GM12891 (cell line): ENCODE data around the gene FHL5.

ENCODE experiments used
- PAX5 ChIP-seq: IDR thresholded peaks from 2 replicates; pipeline ENCODE4 v1.6.1; 2011; ENCODE audit warnings: low read length, moderate library complexity, mild to moderate bottlenecking; ENCODE audit not compliant: insufficient read depth, severe bottlenecking
- POLR2A ChIP-seq: IDR thresholded peaks from 2 replicates; pipeline ENCODE4 v1.6.1; 2011; ENCODE audit warnings: low read depth, low read length, control low read depth
- POLR2AphosphoS5 ChIP-seq: IDR thresholded peaks from 2 replicates; pipeline ENCODE4 v1.6.1; 2011; ENCODE audit warnings: low read depth, low read length, control low read depth
- SPI1 ChIP-seq: IDR thresholded peaks from 2 replicates; pipeline ENCODE4 v1.6.1; 2011; ENCODE audit warnings: low read depth, low read length, control low read depth
- TAF1 ChIP-seq: IDR thresholded peaks from 2 replicates; pipeline ENCODE4 v1.6.1; 2011; ENCODE audit warnings: low read depth, low read length, control low read depth

DNA sequence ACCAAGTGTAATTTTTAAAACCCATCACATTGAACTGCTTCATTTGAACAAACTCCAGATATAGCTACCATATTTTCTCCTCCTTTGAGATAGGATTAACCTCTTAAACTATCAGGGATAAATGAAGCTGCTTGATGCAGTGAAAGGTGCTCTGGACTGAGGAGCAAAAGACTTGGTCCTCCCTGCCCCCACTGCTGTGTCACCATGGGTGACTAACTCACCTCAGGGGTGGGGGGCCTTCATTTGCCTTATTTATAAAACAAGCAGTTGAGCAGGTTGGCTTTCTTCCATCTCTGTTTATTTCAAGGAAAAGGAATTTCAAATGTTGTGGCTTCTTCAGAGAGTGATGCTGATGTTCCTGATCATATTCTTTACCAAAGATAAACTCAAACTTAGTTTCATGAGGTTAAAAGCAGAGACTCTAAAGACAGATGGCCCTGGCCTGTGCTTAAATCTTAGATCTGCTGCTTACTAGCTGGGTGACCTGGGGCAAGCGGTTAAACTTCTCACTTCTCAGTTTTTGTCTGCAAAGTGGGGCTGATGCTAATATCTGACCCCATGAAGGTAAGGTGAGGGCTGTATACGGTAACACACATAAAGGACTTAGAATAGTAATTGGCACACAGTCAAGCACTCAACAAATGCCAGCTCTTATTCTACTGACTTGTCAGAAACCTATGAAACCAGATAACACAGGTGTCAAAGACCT lies 50.5 kb downstream of the FHL5 start:
- TF ChIP-seq POLR2A = no peak
- TF ChIP-seq TAF1 = no peak
- no peak for TF ChIP-seq PAX5
- no peak for TF ChIP-seq POLR2AphosphoS5
- TF ChIP-seq SPI1 = peak; percentile 31; the same call in 1 of the 2 replicates
